Muscle of arm (tissue), 12 donors: ENCODE data around the gene NAP1L4. TPM values are rescaled to one million over a fixed set of nuclear protein-coding genes. Genes with fewer than 3 reads are reported as not detected.
"Not testable (repeated sequence)": the region's sequence is repeated elsewhere in the genome, so short reads cannot be mapped to it uniquely, and the experiment has no call there.

Experiments
- DNase-seq: peaks from one replicate; pipeline ENCODE4 v3.0.0-alpha.2; 2013
- polyA plus RNA-seq, 12 donors: library from polyadenylated mRNA; unstranded; fragments of 120-200 nt; gene quantifications; one replicate each; pipeline ENCODE4 v1.2.1, GENCODE V29; 2013; ENCODE audit not compliant: insufficient read length in 12 of 12

The NAP1L4 gene
- polyA plus RNA-seq, 12 donors = 102 to 170 (median 128) TPM; not detected in 1

GRCh38 chr11:2911088-2911784 is 80.9 kb downstream of the NAP1L4 start:
- no peak for DNase-seq

GRCh38 chr11:2910401-2910955 is 81.7 kb downstream of the NAP1L4 start:
- DNase-seq = no peak

GRCh38 chr11:2909133-2909902 is 82.8 kb downstream of the NAP1L4 start:
- DNase-seq = no peak

GRCh38 chr11:2908130-2908529 is 84.0 kb downstream of the NAP1L4 start:
- no peak for DNase-seq

GRCh38 chr11:2905299-2905698 is 86.8 kb downstream of the NAP1L4 start:
- not testable (repeated sequence) for DNase-seq

GRCh38 chr11:2904153-2905052 is 87.7 kb downstream of the NAP1L4 start:
- DNase-seq = no peak

- no peak for DNase-seq
Measured at GRCh38 chr11:2903672-2904011, 88.5 kb downstream of the NAP1L4 start.

GRCh38 chr11:2902784-2903671 is 89.1 kb downstream of the NAP1L4 start:
- DNase-seq = no peak

GRCh38 chr11:2901854-2902783 is 90.0 kb downstream of the NAP1L4 start:
- DNase-seq = peak; percentile 85

- no peak for DNase-seq
Measured at GRCh38 chr11:2901196-2901796, 90.8 kb downstream of the NAP1L4 start.

- no peak for DNase-seq
Measured at GRCh38 chr11:2899080-2899783, 92.9 kb downstream of the NAP1L4 start.

GRCh38 chr11:2898366-2899079 is 93.6 kb downstream of the NAP1L4 start:
- no peak for DNase-seq

- no peak for DNase-seq
Measured at GRCh38 chr11:2897048-2897447, 95.1 kb downstream of the NAP1L4 start.

GRCh38 chr11:2896047-2896446 is 96.1 kb downstream of the NAP1L4 start:
- no peak for DNase-seq
